ENCODE data around the gene SPO11. TPM values are rescaled to one million over a fixed set of nuclear protein-coding genes. Genes with fewer than 3 reads are reported as not detected.

Gene SPO11
- total and polyA plus RNA-seq, 9 of the 15 experiments (the other 6 are each of a cell fraction or from before 2014, with no cell fraction given): not detected

- TF ChIP-seq ZBTB12 (CRISPR knock-in tag; IDR thresholded peaks at IDR 0.05) (no peak), SMC3 (conservative IDR thresholded peaks at IDR 0.05; ENCODE audit: insufficient read depth, low read depth, low read length) (peak; percentile 85), BHLHE40 (IDR thresholded peaks at IDR 0.05; ENCODE audit: low read length) (no peak), SETDB1 (IDR thresholded peaks at IDR 0.05; ENCODE audit: low read length) (no peak), CTCF (IDR thresholded peaks at IDR 0.05 in 2 of 3, conservative IDR thresholded peaks at IDR 0.05 in 1 of 3; ENCODE audit: insufficient read depth in 2 of 3, low read depth in 1 of 3, low read length in 3 of 3) (peak; percentile 73 to 91 (median 80)), MEF2A (IDR thresholded peaks at IDR 0.05; ENCODE audit: control insufficient read depth, low read depth, low read length) (no peak), ZNF740 (CRISPR knock-in tag; IDR thresholded peaks at IDR 0.05) (no peak), ZNF740 (tag; IDR thresholded peaks at IDR 0.05) (no peak), RFX1 (IDR thresholded peaks at IDR 0.05) (peak; percentile 27), ZNF766 (CRISPR knock-in tag; conservative IDR thresholded peaks at IDR 0.05) (no peak), TFAM (CRISPR knock-in tag; conservative IDR thresholded peaks at IDR 0.05) (no peak)
Observed at GRCh38 chr20:57346477-57346876, 16.9 kb downstream of the SPO11 start (continued).
